ENCODE results near the gene CHCHD5.
A peak's percentile ranks its signal among the peaks of the same experiment; 100 is the strongest.

Gene CHCHD5

DNA sequence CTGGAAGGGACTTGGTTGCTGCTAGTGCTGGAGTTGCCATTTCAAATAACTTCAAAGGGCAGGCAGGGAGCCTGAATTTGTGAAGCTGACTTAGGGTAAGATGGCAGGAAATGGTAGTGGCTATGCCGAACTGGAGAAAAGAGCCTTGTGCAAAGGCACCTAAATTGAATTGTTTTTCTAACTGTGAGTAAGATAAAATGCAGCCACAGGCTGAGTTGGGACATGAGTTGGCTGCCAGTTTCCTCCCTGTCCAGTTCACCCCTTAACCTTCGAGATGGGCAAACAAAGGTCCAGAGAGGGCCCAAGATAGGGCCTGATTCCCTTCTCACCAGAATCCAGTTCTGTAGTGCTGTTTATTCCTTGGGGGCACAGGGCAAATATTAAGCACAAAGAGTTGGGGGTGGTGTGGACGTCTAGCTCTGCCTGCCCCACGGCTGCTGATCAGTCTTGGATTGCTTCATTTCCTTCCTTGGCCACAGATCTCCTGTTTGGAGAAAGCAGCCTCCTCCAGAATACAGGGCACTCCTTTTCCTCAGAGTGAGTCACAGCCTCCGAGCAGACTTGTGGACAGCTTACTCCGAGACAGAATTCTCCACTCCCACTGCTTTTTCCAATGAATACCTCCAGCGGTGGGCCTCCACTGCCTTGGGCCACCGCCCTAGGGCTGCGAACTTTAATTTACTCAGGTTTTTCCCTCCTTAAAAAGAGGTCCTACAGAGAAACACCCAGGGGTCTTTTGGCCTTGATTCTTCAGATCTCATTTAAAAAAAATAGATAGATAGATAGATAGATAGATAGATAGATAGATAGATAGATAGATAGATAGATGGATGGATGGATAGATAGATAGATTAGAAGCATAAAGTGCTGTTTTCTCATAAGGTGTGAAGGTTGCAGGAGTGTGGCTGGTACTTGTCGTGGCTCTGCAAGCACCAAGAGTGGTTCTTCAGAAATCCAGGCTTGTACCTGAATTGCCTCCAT lies 42.9 kb downstream of the CHCHD5 start:
- DNase-seq: no peak

DNA sequence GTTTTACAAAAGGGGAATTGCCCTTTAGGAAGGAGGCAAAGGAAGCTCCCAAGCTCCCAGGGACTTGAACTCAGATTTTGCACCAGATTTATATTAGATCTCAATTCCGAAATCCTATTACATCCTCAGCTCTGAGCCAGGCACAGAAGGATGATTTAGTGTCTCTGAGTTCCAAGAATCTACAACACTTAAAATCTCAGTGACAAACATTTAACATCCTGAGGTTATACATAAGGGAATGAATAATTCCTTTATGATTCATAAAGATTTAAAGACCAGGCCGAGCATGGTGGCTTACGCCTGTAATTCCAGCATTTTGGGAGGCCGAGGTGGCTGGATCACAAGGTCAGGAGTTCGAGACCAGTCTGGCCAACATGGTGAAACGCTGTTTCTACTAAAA lies 44.8 kb downstream of the CHCHD5 start:
- DNase-seq: no peak

DNA sequence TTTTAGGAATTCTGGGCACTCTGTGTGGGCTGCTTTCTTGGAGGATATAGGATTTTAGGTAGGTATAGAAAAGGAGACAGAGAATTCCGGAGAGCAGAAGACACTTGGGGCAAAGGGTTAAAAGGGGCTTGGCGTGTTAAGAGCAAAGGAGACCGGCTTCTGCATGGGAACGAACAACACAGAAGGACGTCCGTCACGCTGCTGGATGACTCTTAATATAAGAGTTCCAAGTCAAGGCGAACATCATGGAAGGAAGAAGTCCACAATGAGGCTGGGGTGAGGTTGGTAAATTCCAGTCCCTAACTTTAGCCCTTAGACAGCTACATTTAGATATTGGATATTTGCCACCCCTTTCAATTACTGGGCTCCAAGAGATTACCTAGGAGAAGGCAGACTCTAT lies 45.4 kb downstream of the CHCHD5 start:
- no peak for DNase-seq

GRCh38 chr2:112630268-112630667 lies 45.9 kb downstream of the CHCHD5 start:
- DNase-seq: no peak

- DNase-seq: no peak
Observed at GRCh38 chr2:112633708-112634107, 49.3 kb downstream of the CHCHD5 start.

DNA sequence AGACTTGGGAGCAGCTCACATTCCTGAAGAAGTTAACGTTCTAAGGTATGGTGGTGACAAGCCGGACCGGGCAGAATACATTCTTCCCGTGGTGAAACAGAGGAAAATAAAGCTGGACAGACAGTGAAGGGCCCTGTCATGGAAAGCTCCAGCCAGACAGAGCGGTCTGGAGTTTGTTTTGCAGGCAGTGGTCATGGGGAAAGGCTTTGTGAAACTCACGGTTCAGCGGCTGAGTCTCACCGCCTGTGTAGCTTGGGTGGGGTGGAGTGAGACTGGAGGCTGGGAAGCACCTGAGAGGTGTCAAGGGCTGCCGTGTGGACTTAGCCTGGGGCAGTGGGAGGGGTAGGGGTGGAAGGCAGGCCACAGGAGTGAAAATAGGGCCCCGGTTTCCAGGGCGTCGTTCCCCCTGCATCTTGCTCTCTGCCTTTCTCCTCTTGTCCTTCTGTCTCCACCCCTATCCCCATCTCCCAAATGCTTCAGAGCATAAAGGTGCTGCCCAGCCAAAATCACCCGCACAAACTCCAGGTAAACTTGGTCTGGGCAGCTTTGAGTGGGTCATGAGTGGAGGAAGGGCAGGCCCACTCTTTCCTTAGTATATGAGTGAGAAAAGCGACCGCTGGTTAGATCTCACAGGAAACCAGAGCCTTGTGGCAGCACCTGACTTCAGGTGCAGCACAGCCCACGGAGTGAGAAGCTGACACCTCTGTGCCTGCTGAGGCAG lies 49.9 kb downstream of the CHCHD5 start:
- DNase-seq: no peak

- no peak for DNase-seq
Observed at GRCh38 chr2:112634874-112635157, 50.4 kb downstream of the CHCHD5 start.

- DNase-seq: peak; percentile 19
Observed at GRCh38 chr2:112636605-112637288, 52.3 kb downstream of the CHCHD5 start.

GRCh38 chr2:112637289-112637660 lies 52.9 kb downstream of the CHCHD5 start:
- DNase-seq: no peak
